SK-N-SH treated with all-trans-retinoic acid at 6 μM for 48 hours (cell line): ENCODE measurements around the gene SEC24D.

Experiments
- ARNTL ChIP-seq: fragments of 450-650 bp; formaldehyde crosslinking; IDR thresholded peaks from 2 replicates; pipeline ENCODE4 v1.5.0; 2020; ENCODE audit warnings: low read depth, mild to moderate bottlenecking, moderate library complexity, borderline replicate concordance
- BACH2 ChIP-seq: fragments of 250-450 bp; sonication (Bioruptor Pico); IDR thresholded peaks from 2 replicates; pipeline ENCODE4 v1.9.0; 2021; ENCODE audit warnings: mild to moderate bottlenecking, borderline replicate concordance
- CREB5 ChIP-seq: fragments of 250-450 bp; sonication (Bioruptor Pico); IDR thresholded peaks from 2 replicates; pipeline ENCODE4 v1.5.1; 2020; ENCODE audit warnings: low read depth, mild to moderate bottlenecking, moderate library complexity
- ESRRG ChIP-seq: fragments of 250-450 bp; sonication (Bioruptor Pico); IDR thresholded peaks from 2 replicates; pipeline ENCODE4 v1.6.1; 2021; ENCODE audit warnings: mild to moderate bottlenecking
- GLIS3 ChIP-seq: fragments of 250-450 bp; sonication (Bioruptor Pico); IDR thresholded peaks from 2 replicates; pipeline ENCODE4 v1.5.0; 2020; ENCODE audit warnings: mild to moderate bottlenecking, moderate library complexity
- ISL1 ChIP-seq: fragments of 250-450 bp; sonication (Bioruptor Pico); IDR thresholded peaks from 2 replicates; pipeline ENCODE4 v2.1.2; 2022; ENCODE audit warnings: mild to moderate bottlenecking, moderate library complexity
- PATZ1 ChIP-seq: fragments of 250-450 bp; sonication (Bioruptor Pico); IDR thresholded peaks from 2 replicates; pipeline ENCODE4 v1.8.0; 2020; ENCODE audit warnings: mild to moderate bottlenecking, moderate library complexity, borderline replicate concordance
- RARB ChIP-seq: fragments of 250-450 bp; sonication (Bioruptor Pico); IDR thresholded peaks from 2 replicates; pipeline ENCODE4 v1.8.0; 2021; ENCODE audit warnings: mild to moderate bottlenecking, moderate library complexity
- SNAI2 ChIP-seq: fragments of 250-450 bp; sonication (Bioruptor Pico); IDR thresholded peaks from 2 replicates; pipeline ENCODE4 v1.5.0; 2020; ENCODE audit warnings: mild to moderate bottlenecking, moderate library complexity
- TOX ChIP-seq: fragments of 250-450 bp; sonication (Bioruptor Pico); IDR thresholded peaks from 2 replicates; pipeline ENCODE4 v1.8.0; 2021; ENCODE audit warnings: mild to moderate bottlenecking, moderate library complexity, borderline replicate concordance
- ZFP3 ChIP-seq: fragments of 250-450 bp; sonication (Bioruptor Pico); IDR thresholded peaks from 2 replicates; pipeline ENCODE4 v1.5.0; 2020; ENCODE audit warnings: mild to moderate bottlenecking, moderate library complexity
- ZFP30 ChIP-seq: fragments of 450-650 bp; formaldehyde crosslinking; IDR thresholded peaks from 2 replicates; pipeline ENCODE4 v1.5.0; 2022; ENCODE audit warnings: mild to moderate bottlenecking, moderate library complexity
- ZNF70 ChIP-seq: fragments of 450-650 bp; formaldehyde crosslinking; IDR thresholded peaks from 2 replicates; pipeline ENCODE4 v1.5.0; 2020; ENCODE audit warnings: mild to moderate bottlenecking, moderate library complexity
- ZNF8 ChIP-seq: fragments of 450-650 bp; formaldehyde crosslinking; IDR thresholded peaks from 2 replicates; pipeline ENCODE4 v1.5.0; 2020; ENCODE audit warnings: mild to moderate bottlenecking, moderate library complexity

- TF ChIP-seq TOX (no peak), ARNTL (CRISPR knock-in tag) (no peak), ESRRG (no peak), ZFP30 (CRISPR knock-in tag) (no peak), ISL1 (no peak), RARB (no peak), GLIS3 (CRISPR knock-in tag) (no peak), ZFP3 (CRISPR knock-in tag) (no peak), PATZ1 (CRISPR knock-in tag) (no peak), SNAI2 (no peak), CREB5 (CRISPR knock-in tag) (no peak), ZNF70 (CRISPR knock-in tag) (no peak), ZNF8 (CRISPR knock-in tag) (no peak), BACH2 (CRISPR knock-in tag) (no peak)
These were observed 93.9 kb downstream of the SEC24D start for GRCh38 chr4:118742050-118742449.
